SK-N-SH treated with all-trans-retinoic acid at 6 μM for 48 hours (cell line): ENCODE results near the gene CHODL.

Source experiments
- ARNTL ChIP-seq: fragments of 450-650 bp; formaldehyde crosslinking; IDR thresholded peaks from 2 replicates; pipeline ENCODE4 v1.5.0; 2020; ENCODE audit warnings: low read depth, mild to moderate bottlenecking, moderate library complexity, borderline replicate concordance
- CSDC2 ChIP-seq: fragments of 250-450 bp; sonication (Bioruptor Pico); IDR thresholded peaks from 2 replicates; pipeline ENCODE4 v1.5.0; 2020; ENCODE audit warnings: mild to moderate bottlenecking, moderate library complexity
- ESRRG ChIP-seq: fragments of 250-450 bp; sonication (Bioruptor Pico); IDR thresholded peaks from 2 replicates; pipeline ENCODE4 v1.6.1; 2021; ENCODE audit warnings: mild to moderate bottlenecking
- GLIS3 ChIP-seq: fragments of 250-450 bp; sonication (Bioruptor Pico); IDR thresholded peaks from 2 replicates; pipeline ENCODE4 v1.5.0; 2020; ENCODE audit warnings: mild to moderate bottlenecking, moderate library complexity
- ISL1 ChIP-seq: fragments of 250-450 bp; sonication (Bioruptor Pico); IDR thresholded peaks from 2 replicates; pipeline ENCODE4 v2.1.2; 2022; ENCODE audit warnings: mild to moderate bottlenecking, moderate library complexity
- PPARA ChIP-seq: fragments of 250-450 bp; sonication (Bioruptor Pico); IDR thresholded peaks from 2 replicates; pipeline ENCODE4 v1.5.0; 2020; ENCODE audit warnings: mild to moderate bottlenecking, borderline replicate concordance
- SNAI2 ChIP-seq: fragments of 250-450 bp; sonication (Bioruptor Pico); IDR thresholded peaks from 2 replicates; pipeline ENCODE4 v1.5.0; 2020; ENCODE audit warnings: mild to moderate bottlenecking, moderate library complexity
- TCF4 ChIP-seq: fragments of 250-450 bp; sonication (Bioruptor Pico); IDR thresholded peaks from 2 replicates; pipeline ENCODE4 v1.8.0; 2021; ENCODE audit warnings: mild to moderate bottlenecking, moderate library complexity, borderline replicate concordance
- ZC3H10 ChIP-seq: fragments of 250-450 bp; sonication (Bioruptor Pico); IDR thresholded peaks from 2 replicates; pipeline ENCODE4 v1.5.1; 2021; ENCODE audit warnings: mild to moderate bottlenecking, moderate library complexity
- ZNF565 ChIP-seq: fragments of 450-650 bp; formaldehyde crosslinking; conservative IDR thresholded peaks from 2 replicates; pipeline ENCODE4 v1.5.0; 2020; ENCODE audit warnings: low read depth, mild to moderate bottlenecking, moderate library complexity
- TF ChIP-seq, protein P1 (sequence below): fragments of 250-450 bp; sonication (Bioruptor Pico); IDR thresholded peaks from 2 replicates; pipeline ENCODE4 v1.8.0; 2020; ENCODE audit warnings: mild to moderate bottlenecking, moderate library complexity, borderline replicate concordance
- TF ChIP-seq, protein P2 (sequence below): fragments of 250-450 bp; sonication (Bioruptor Pico); IDR thresholded peaks from 2 replicates; pipeline ENCODE4 v1.8.0; 2021; ENCODE audit warnings: low read depth, mild to moderate bottlenecking, moderate library complexity, borderline replicate concordance

- TF ChIP-seq CSDC2 (CRISPR knock-in tag) (no peak), ISL1 (CRISPR knock-in tag) (no peak), ESRRG (CRISPR knock-in tag) (no peak), ZNF565 (CRISPR knock-in tag) (no peak), GLIS3 (CRISPR knock-in tag) (no peak), PPARA (CRISPR knock-in tag) (no peak), ZC3H10 (CRISPR knock-in tag) (no peak), SNAI2 (no peak), TCF4 (CRISPR knock-in tag) (no peak), ARNTL (CRISPR knock-in tag) (no peak)
- TF ChIP-seq, protein P1, sequence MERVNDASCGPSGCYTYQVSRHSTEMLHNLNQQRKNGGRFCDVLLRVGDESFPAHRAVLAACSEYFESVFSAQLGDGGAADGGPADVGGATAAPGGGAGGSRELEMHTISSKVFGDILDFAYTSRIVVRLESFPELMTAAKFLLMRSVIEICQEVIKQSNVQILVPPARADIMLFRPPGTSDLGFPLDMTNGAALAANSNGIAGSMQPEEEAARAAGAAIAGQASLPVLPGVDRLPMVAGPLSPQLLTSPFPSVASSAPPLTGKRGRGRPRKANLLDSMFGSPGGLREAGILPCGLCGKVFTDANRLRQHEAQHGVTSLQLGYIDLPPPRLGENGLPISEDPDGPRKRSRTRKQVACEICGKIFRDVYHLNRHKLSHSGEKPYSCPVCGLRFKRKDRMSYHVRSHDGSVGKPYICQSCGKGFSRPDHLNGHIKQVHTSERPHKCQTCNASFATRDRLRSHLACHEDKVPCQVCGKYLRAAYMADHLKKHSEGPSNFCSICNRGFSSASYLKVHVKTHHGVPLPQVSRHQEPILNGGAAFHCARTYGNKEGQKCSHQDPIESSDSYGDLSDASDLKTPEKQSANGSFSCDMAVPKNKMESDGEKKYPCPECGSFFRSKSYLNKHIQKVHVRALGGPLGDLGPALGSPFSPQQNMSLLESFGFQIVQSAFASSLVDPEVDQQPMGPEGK, result no peak
- TF ChIP-seq, protein P2, sequence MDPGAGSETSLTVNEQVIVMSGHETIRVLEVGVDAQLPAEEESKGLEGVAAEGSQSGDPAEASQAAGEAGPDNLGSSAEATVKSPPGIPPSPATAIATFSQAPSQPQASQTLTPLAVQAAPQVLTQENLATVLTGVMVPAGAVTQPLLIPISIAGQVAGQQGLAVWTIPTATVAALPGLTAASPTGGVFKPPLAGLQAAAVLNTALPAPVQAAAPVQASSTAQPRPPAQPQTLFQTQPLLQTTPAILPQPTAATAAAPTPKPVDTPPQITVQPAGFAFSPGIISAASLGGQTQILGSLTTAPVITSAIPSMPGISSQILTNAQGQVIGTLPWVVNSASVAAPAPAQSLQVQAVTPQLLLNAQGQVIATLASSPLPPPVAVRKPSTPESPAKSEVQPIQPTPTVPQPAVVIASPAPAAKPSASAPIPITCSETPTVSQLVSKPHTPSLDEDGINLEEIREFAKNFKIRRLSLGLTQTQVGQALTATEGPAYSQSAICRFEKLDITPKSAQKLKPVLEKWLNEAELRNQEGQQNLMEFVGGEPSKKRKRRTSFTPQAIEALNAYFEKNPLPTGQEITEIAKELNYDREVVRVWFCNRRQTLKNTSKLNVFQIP (CRISPR knock-in tag), result no peak
Observed at GRCh38 chr21:18244671-18245463, at the start of gene CHODL.
